CD4-positive, CD25-positive, alpha-beta regulatory T cell (primary cell): Measurements from ENCODE around the gene POLD4. TPM values are rescaled to one million over a fixed set of nuclear protein-coding genes. Genes with fewer than 3 reads are reported as not detected.

Experiments used
- ATAC-seq, 2 donors: fragments of 150-1000 bp; cut with Tn5 transposase; one replicate each; pipeline ENCODE4 v1.10.0; 2021; ENCODE audit warnings: low read depth in 2 of 2, moderate number of reproducible peaks in 2 of 2, moderate library complexity in 1 of 2
- DNase-seq, 3 donors: peaks; one replicate each; pipeline versions ENCODE4 v3.0.0 to v3.0.0-alpha.2; 2012 to 2022; ENCODE audit warnings: mixed read lengths in 1 of 3
- H3K27ac ChIP-seq: one replicate; pipeline ENCODE4 v1.7.0; 2013; ENCODE audit warnings: mild to moderate bottlenecking, low read length; ENCODE audit not compliant: insufficient read depth, poor library complexity, severe bottlenecking
- H3K27me3 ChIP-seq: one replicate; pipeline ENCODE4 v1.7.0; 2013; ENCODE audit warnings: low read length; ENCODE audit not compliant: control insufficient read depth, insufficient read depth
- H3K36me3 ChIP-seq: one replicate; pipeline ENCODE4 v1.7.0; 2013; ENCODE audit warnings: mild to moderate bottlenecking, low read length, moderate library complexity; ENCODE audit not compliant: control insufficient read depth, insufficient read depth
- H3K4me1 ChIP-seq: 2 replicates; pipeline ENCODE4 v1.7.0; 2013; ENCODE audit warnings: mild to moderate bottlenecking, low read length; ENCODE audit not compliant: insufficient read depth, control insufficient read depth, poor library complexity, severe bottlenecking
- H3K4me3 ChIP-seq: one replicate; pipeline ENCODE4 v1.7.0; 2013; ENCODE audit warnings: low read depth, mild to moderate bottlenecking, low read length, moderate library complexity
- H3K9me3 ChIP-seq, 2 experiments: 1 replicate in 1 of 2; 2 replicates in 1 of 2; pipeline ENCODE4 v1.7.0; 2013; ENCODE audit warnings: low read length in 2 of 2, mild to moderate bottlenecking in 1 of 2, moderate library complexity in 1 of 2; ENCODE audit not compliant: control insufficient read depth in 2 of 2
- H3K27ac Mint-ChIP-seq, 3 donors: one replicate each; pipeline ENCODE4 v1.8.0; 2020 to 2022; ENCODE audit warnings: mild to moderate bottlenecking in 3 of 3, mixed read lengths in 3 of 3, moderate library complexity in 2 of 3
- H3K27me3 Mint-ChIP-seq: one replicate; pipeline ENCODE4 v1.8.0; 2022; ENCODE audit warnings: mild to moderate bottlenecking, mixed read lengths
- H3K36me3 Mint-ChIP-seq: one replicate; pipeline ENCODE4 v1.8.0; 2020; ENCODE audit warnings: mixed read lengths
- H3K4me1 Mint-ChIP-seq, 4 donors: one replicate each; pipeline ENCODE4 v1.8.0; 2020 to 2022; ENCODE audit warnings: mixed read lengths in 4 of 4, mild to moderate bottlenecking in 1 of 4
- H3K4me3 Mint-ChIP-seq, 4 donors: one replicate each; pipeline ENCODE4 v1.8.0; 2020 to 2022; ENCODE audit warnings: mild to moderate bottlenecking in 4 of 4, mixed read lengths in 4 of 4, moderate library complexity in 3 of 4
- H3K9me3 Mint-ChIP-seq, 7 donors: one replicate each; pipeline ENCODE4 v1.8.0; 2020 to 2022; ENCODE audit warnings: mixed read lengths in 7 of 7, mild to moderate bottlenecking in 3 of 7, moderate library complexity in 2 of 7
- polyA plus RNA-seq, 4 donors: library from polyadenylated mRNA; unstranded; fragments of 300-500 nt; fragmentation: Illumina TruSeq; gene quantifications; one replicate each; pipeline ENCODE4 v1.2.3, GENCODE V29; 2021
- total RNA-seq: library from RNA; stranded (reverse); gene quantifications from one replicate; pipeline ENCODE4 v1.2.3, GENCODE V29; 2022

Gene POLD4
- total and polyA plus RNA-seq, 5 donors from 2014 or later, result 60.6 to 127 (median 117) TPM

DNA sequence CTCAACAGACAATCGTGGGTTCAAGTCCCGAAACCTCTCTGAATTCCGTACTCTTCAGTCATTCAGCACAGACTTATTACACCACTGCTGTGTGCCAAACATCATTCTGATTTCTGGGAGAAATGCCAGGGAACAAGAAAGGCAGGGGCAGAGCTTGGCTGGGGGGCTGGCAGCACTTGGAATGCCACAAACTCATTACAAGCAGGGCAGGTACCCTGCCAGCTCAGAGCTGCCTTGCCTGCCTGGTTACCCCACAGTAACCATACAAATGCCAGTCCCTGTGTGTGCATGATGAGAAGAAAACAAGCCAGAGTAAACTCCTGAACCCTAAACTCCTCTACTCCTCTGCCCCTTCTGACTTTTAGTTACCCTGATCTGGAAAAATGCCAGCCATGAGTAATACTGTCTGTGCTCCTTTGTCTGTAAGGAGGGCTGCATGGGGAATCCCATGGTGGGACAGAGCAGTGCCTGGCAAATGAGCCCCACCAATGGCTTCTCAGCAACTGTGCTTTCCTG, 31.6 kb upstream of the POLD4 start:
- Mint-ChIP-seq H3K27ac (no peak overlapping the region), H3K9me3 (no peaks in the 10 kb centered on the region)

DNA sequence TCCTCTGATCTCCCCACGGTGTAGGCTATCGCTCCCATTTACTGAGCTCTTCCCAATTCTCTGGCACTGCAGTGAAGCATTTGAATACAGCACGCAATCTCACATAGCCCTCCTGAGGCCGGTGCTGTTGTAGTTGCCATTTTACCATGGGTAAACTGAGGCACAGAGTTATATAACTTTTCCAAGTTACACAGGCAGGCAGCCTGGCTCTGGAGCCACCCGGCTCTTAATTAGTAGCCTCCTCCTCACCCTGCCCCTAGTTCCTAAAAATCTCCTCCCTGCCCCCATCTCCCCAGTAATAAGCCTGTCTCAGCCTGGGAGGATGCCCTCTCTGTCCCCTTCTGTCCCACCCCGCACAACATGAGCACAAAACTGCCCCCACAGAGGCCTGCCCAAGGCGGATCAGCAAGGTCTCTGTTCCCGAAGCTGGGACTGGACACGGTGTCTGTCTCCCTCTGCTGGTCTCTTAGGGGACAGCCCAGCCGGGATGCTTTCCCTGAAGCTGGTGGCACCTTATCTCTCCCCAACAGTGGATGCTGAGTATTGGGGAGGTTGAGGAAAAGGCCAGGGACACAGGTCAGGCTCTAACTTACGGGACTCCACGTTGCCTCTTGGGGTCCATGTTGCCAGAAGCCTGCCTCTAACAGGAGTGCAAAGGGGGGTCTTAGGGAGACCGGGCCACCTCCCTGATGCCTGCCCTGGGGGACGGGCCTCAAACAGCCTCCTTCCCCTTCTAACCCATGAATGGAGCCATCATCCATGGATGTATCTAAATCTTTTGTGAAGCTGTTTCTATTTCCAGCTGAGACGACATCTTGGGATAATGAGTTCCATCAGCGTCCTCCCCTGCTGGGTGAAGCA, 29.2 kb upstream of the POLD4 start:
- Histone ChIP-seq H3K9me3 (no peaks in the 10 kb centered on the region), H3K27ac (no peak overlapping the region), H3K27me3 (no peaks in the 10 kb centered on the region), H3K4me3 (no peak overlapping the region), H3K4me1 (no peaks in the 10 kb centered on the region), H3K36me3 (no peaks in the 10 kb centered on the region)
- Mint-ChIP-seq H3K9me3 (no peaks in the 10 kb centered on the region), H3K4me1 (peaks cover 0 to 10% (median 4%) of the 10 kb centered on the region in 4 donors), H3K27me3 (peaks cover 23% of the 10 kb centered on the region), H3K4me3 (peak overlapping the region in 1 of 4 donors; percentile 23), H3K36me3 (no peaks in the 10 kb centered on the region), H3K27ac (peak overlapping the region; percentile 34 to 66 (median 59))
- ATAC-seq (peak; percentile 82 to 90), DNase-seq (peak; percentile 74 to 83 (median 83))

More for the DNA sequence above, 31.6 kb upstream of the POLD4 start:
- no peak for DNase-seq
- ATAC-seq, result no peak
- no peaks in the 10 kb centered on the region for H3K4me1 ChIP-seq
- no peak overlapping the region for H3K4me3 Mint-ChIP-seq
- H3K36me3 ChIP-seq, result no peaks in the 10 kb centered on the region
- no peak overlapping the region for H3K4me3 ChIP-seq
- peaks cover 18% of the 10 kb centered on the region for H3K27me3 Mint-ChIP-seq
- H3K27me3 ChIP-seq, result no peaks in the 10 kb centered on the region
- H3K9me3 ChIP-seq, result no peaks in the 10 kb centered on the region
- H3K4me1 Mint-ChIP-seq, result peaks cover 0 to 22% (median 11%) of the 10 kb centered on the region in 4 donors
- peaks cover 3% of the 10 kb centered on the region for H3K36me3 Mint-ChIP-seq
- H3K27ac ChIP-seq, result no peak overlapping the region

GRCh38 chr11:67381244-67381972, 28.1 kb upstream of the POLD4 start:
- Mint-ChIP-seq H3K4me3 (no peak overlapping the region), H3K36me3 (no peaks in the 10 kb centered on the region), H3K27me3 (peaks cover 27% of the 10 kb centered on the region), H3K9me3 (no peaks in the 10 kb centered on the region), H3K27ac (peak overlapping the region in 1 of 3 donors; percentile 17), H3K4me1 (peaks cover 0 to 9% (median 4%) of the 10 kb centered on the region in 4 donors)
- no peak overlapping the region for H3K27ac ChIP-seq
- DNase-seq, result no peak
- no peaks in the 10 kb centered on the region for H3K36me3 ChIP-seq
- H3K27me3 ChIP-seq, result no peaks in the 10 kb centered on the region
- no peaks in the 10 kb centered on the region for H3K9me3 ChIP-seq
- ATAC-seq, result no peak
- H3K4me3 ChIP-seq, result no peak overlapping the region
- no peaks in the 10 kb centered on the region for H3K4me1 ChIP-seq

GRCh38 chr11:67379061-67380058, 26.0 kb upstream of the POLD4 start:
- Histone ChIP-seq H3K27ac (no peak overlapping the region), H3K9me3 (no peaks in the 10 kb centered on the region), H3K4me3 (no peak overlapping the region), H3K36me3 (no peaks in the 10 kb centered on the region), H3K27me3 (no peaks in the 10 kb centered on the region), H3K4me1 (peaks cover 10% of the 10 kb centered on the region)
- Mint-ChIP-seq H3K27ac (peak overlapping the region in 1 of 3 donors; percentile 38), H3K4me3 (no peak overlapping the region), H3K27me3 (peaks cover 30% of the 10 kb centered on the region), H3K36me3 (no peaks in the 10 kb centered on the region), H3K4me1 (peaks cover 0 to 17% (median 6%) of the 10 kb centered on the region in 4 donors), H3K9me3 (peaks cover 0 to 2% (median 0%) of the 10 kb centered on the region in 7 donors)
- DNase-seq (no peak), ATAC-seq (no peak)

- ATAC-seq (no peak), DNase-seq (no peak)
- Histone ChIP-seq H3K27ac (no peak overlapping the region), H3K4me3 (no peak overlapping the region), H3K9me3 (no peaks in the 10 kb centered on the region), H3K4me1 (peaks cover 18% of the 10 kb centered on the region), H3K27me3 (no peaks in the 10 kb centered on the region), H3K36me3 (no peaks in the 10 kb centered on the region)
- H3K4me3 Mint-ChIP-seq, result no peak overlapping the region
- peaks cover 35% of the 10 kb centered on the region for H3K27me3 Mint-ChIP-seq
- H3K4me1 Mint-ChIP-seq, result peaks cover 0 to 22% (median 12%) of the 10 kb centered on the region in 4 donors
- H3K36me3 Mint-ChIP-seq, result no peaks in the 10 kb centered on the region
- H3K9me3 Mint-ChIP-seq, result peaks cover 0 to 2% (median 0%) of the 10 kb centered on the region in 7 donors
- H3K27ac Mint-ChIP-seq, result no peak overlapping the region
These were observed 25.2 kb upstream of the POLD4 start for GRCh38 chr11:67378544-67378943.

- no peaks in the 10 kb centered on the region for H3K27me3 ChIP-seq
- no peak overlapping the region for H3K27ac ChIP-seq
- ATAC-seq, result no peak
- H3K4me3 ChIP-seq, result no peak overlapping the region
- no peaks in the 10 kb centered on the region for H3K36me3 Mint-ChIP-seq
- H3K4me3 Mint-ChIP-seq, result peak overlapping the region in 1 of 4 donors; percentile 44
- H3K27me3 Mint-ChIP-seq, result peaks cover 32% of the 10 kb centered on the region
- no peak for DNase-seq
- peak overlapping the region in 2 of 3 donors; percentile 32 to 88 for H3K27ac Mint-ChIP-seq
- no peaks in the 10 kb centered on the region for H3K9me3 ChIP-seq
- peaks cover 0 to 16% (median 10%) of the 10 kb centered on the region in 4 donors for H3K4me1 Mint-ChIP-seq
- H3K9me3 Mint-ChIP-seq, result peaks cover 0 to 3% (median 0%) of the 10 kb centered on the region in 7 donors
- no peaks in the 10 kb centered on the region for H3K36me3 ChIP-seq
- peaks cover 24% of the 10 kb centered on the region for H3K4me1 ChIP-seq
These were observed 23.8 kb upstream of the POLD4 start for GRCh38 chr11:67376873-67377808.
